ENCODE data around the gene NRM. TPM values are rescaled to one million over a fixed set of nuclear protein-coding genes. Genes with fewer than 3 reads are reported as not detected.

The NRM gene
- total and polyA plus RNA-seq, 2 of the 13 experiments (the other 11 are each of a cell fraction or from before 2014, with no cell fraction given): 12.5 to 16.0 TPM

GRCh38 chr6:30721198-30722024 lies 30.6 kb upstream of the NRM start (continued):
- TF ChIP-seq ZBTB2 (CRISPR knock-in tag; IDR thresholded peaks at IDR 0.05; ENCODE audit: low read depth) (no peak), RXRB (CRISPR knock-in tag; IDR thresholded peaks at IDR 0.05; ENCODE audit: borderline replicate concordance) (0 out of 2 replicates have a peak, but pooled peaks have one; percentile 36), BCLAF1 (IDR thresholded peaks at IDR 0.05) (no peak), SIX4 (CRISPR knock-in tag; IDR thresholded peaks at IDR 0.05) (no peak), ZNF775 (CRISPR knock-in tag; IDR thresholded peaks at IDR 0.05; ENCODE audit: borderline replicate concordance) (no peak), NFE2L2 (IDR thresholded peaks at IDR 0.05; ENCODE audit: low read length) (no peak), PHF20 (CRISPR knock-in tag; IDR thresholded peaks at IDR 0.05) (no peak), FOXJ3 (CRISPR knock-in tag; IDR thresholded peaks at IDR 0.05; ENCODE audit: borderline replicate concordance) (no peak), ZBTB21 (CRISPR knock-in tag; IDR thresholded peaks at IDR 0.05) (0 out of 2 replicates have a peak, but pooled peaks have one; percentile 32), ZNF7 (CRISPR knock-in tag; IDR thresholded peaks at IDR 0.05) (no peak), RARG (CRISPR knock-in tag; IDR thresholded peaks at IDR 0.05; ENCODE audit: low read depth) (no peak), GATAD1 (CRISPR knock-in tag; IDR thresholded peaks at IDR 0.05) (peak; percentile 76), ZNF816 (CRISPR knock-in tag; IDR thresholded peaks at IDR 0.05; ENCODE audit: borderline replicate concordance) (peak; percentile 58; the same call in 1 of the 2 replicates), AHR (CRISPR knock-in tag; IDR thresholded peaks at IDR 0.05) (peak; percentile 64; the same call in 1 of the 2 replicates), ZNF577 (CRISPR knock-in tag; IDR thresholded peaks at IDR 0.05; ENCODE audit: borderline replicate concordance, low read depth) (no peak; the same call in 1 of the 2 replicates), PREB (CRISPR knock-in tag; IDR thresholded peaks at IDR 0.05) (no peak), ZNF574 (CRISPR knock-in tag; IDR thresholded peaks at IDR 0.05) (peak; percentile 90), SMARCC2 (IDR thresholded peaks at IDR 0.05) (no peak), ZNF766 (CRISPR knock-in tag; IDR thresholded peaks at IDR 0.05; ENCODE audit: borderline replicate concordance) (no peak), EP300 (IDR thresholded peaks at IDR 0.05; ENCODE audit: low read depth in 2 of 2, low read length in 2 of 2) (no peak; a peak in 1 of 4 replicates), EP300 (CRISPR knock-in tag; IDR thresholded peaks at IDR 0.05; ENCODE audit: borderline replicate concordance) (peak; percentile 52; the same call in 1 of the 2 replicates)

Data from HepG2 (cell line).